SU-DHL-6 (cell line): ENCODE results near the gene SDCCAG8.

Experiments
- H2AFZ ChIP-seq: fragments of 200-600 bp; sonication (generic); 2 replicates; pipeline ENCODE4 v1.6.1; 2014; ENCODE audit warnings: low read depth, mild to moderate bottlenecking, moderate library complexity, mixed read lengths, antibody characterized with exemption, low read length; ENCODE audit not compliant: severe bottlenecking
- H3F3A ChIP-seq: fragments of 200-600 bp; shearing (Covaris generic); 2 replicates; pipeline ENCODE4 v1.6.0; 2016; ENCODE audit warnings: antibody characterized with exemption, mild to moderate bottlenecking; ENCODE audit not compliant: insufficient read depth
- H3K27ac ChIP-seq: fragments of 200-600 bp; sonication (generic); 2 replicates; pipeline ENCODE4 v1.5.1; 2016; ENCODE audit warnings: low read depth, mild to moderate bottlenecking, low read length, moderate library complexity, mixed read lengths
- H3K27me3 ChIP-seq: fragments of 200-600 bp; sonication (generic), shearing (Covaris generic); 2 replicates; pipeline ENCODE4 v1.6.0; 2014; ENCODE audit warnings: mild to moderate bottlenecking, low read length
- H3K36me3 ChIP-seq: fragments of 200-600 bp; sonication (generic); 2 replicates; pipeline ENCODE4 v1.6.1; 2014; ENCODE audit warnings: mild to moderate bottlenecking, low read length, mixed read lengths
- H3K4me2 ChIP-seq: fragments of 300-600, 200-600 bp; shearing (Covaris generic), sonication (generic); 2 replicates; pipeline ENCODE4 v1.6.0; 2014; ENCODE audit warnings: low read length, low read depth, mild to moderate bottlenecking; ENCODE audit not compliant: poor library complexity, severe bottlenecking
- H3K4me3 ChIP-seq: fragments of 200-600 bp; sonication (generic); 2 replicates; pipeline ENCODE4 v1.5.1; 2014; ENCODE audit warnings: antibody characterized with exemption, low read length, mild to moderate bottlenecking, mixed read lengths; ENCODE audit not compliant: insufficient read depth, poor library complexity, severe bottlenecking
- H3K79me2 ChIP-seq: fragments of 200-600 bp; sonication (generic); 2 replicates; pipeline ENCODE4 v1.6.1; 2014; ENCODE audit warnings: mild to moderate bottlenecking, low read length, moderate library complexity; ENCODE audit not compliant: insufficient read depth
- H3K9ac ChIP-seq: fragments of 200-600 bp; sonication (generic); 2 replicates; pipeline ENCODE4 v1.7.0; 2014; ENCODE audit warnings: mild to moderate bottlenecking, low read length
- H3K9me2 ChIP-seq: fragments of 200-600 bp; sonication (generic); replicated peaks from 2 replicates; pipeline ENCODE4 v1.6.1; 2014; ENCODE audit warnings: low read length; ENCODE audit not compliant: insufficient read depth
- H3K9me3 ChIP-seq: fragments of 200-600 bp; sonication (generic); 2 replicates; pipeline ENCODE4 v1.6.1; 2014; ENCODE audit warnings: low read length, mixed read lengths; ENCODE audit not compliant: insufficient read depth
- H4K20me1 ChIP-seq: fragments of 200-600 bp; sonication (generic); 2 replicates; pipeline ENCODE4 v1.6.1; 2014; ENCODE audit warnings: low read depth, mild to moderate bottlenecking, antibody characterized with exemption, low read length, moderate library complexity, mixed read lengths
- CTCF ChIP-seq: fragments of 200-600 bp; sonication (generic); IDR thresholded peaks from one replicate; pipeline ENCODE4 v1.5.1; 2017; ENCODE audit warnings: antibody characterized with exemption, mild to moderate bottlenecking, low read length, moderate library complexity; ENCODE audit not compliant: insufficient read depth, poor library complexity, severe bottlenecking
- EZH2phosphoT487 ChIP-seq: fragments of 200-600 bp; sonication (generic), shearing (Covaris generic); conservative IDR thresholded peaks from 2 replicates; pipeline ENCODE4 v1.6.1; 2018; ENCODE audit warnings: mild to moderate bottlenecking, antibody characterized with exemption, low read length, moderate library complexity, mixed read lengths

Gene SDCCAG8

GRCh38 chr1:243495442-243496186 lies 239.8 kb downstream of the SDCCAG8 start:
- Histone ChIP-seq H3K9me3 (no peaks in the 10 kb centered on the region), H3F3A (no peaks in the 10 kb centered on the region), H4K20me1 (no peaks in the 10 kb centered on the region), H3K27ac (no peak overlapping the region), H3K4me2 (no peak overlapping the region), H3K9ac (no peak overlapping the region), H3K27me3 (no peaks in the 10 kb centered on the region), H3K36me3 (no peaks in the 10 kb centered on the region), H3K9me2 (no peaks in the 10 kb centered on the region), H3K4me3 (no peak overlapping the region), H3K79me2 (no peaks in the 10 kb centered on the region), H2AFZ (no peak overlapping the region)
- no peak for TF ChIP-seq EZH2phosphoT487
- TF ChIP-seq CTCF = no peak

GRCh38 chr1:243496187-243496646 lies 240.4 kb downstream of the SDCCAG8 start:
- H3K36me3 ChIP-seq = no peaks in the 10 kb centered on the region
- H3K9me2 ChIP-seq = no peaks in the 10 kb centered on the region
- no peak overlapping the region for H3K27ac ChIP-seq
- H3K27me3 ChIP-seq = no peaks in the 10 kb centered on the region
- H3K9me3 ChIP-seq = no peaks in the 10 kb centered on the region
- H2AFZ ChIP-seq = no peak overlapping the region
- H3K4me3 ChIP-seq = no peak overlapping the region
- TF ChIP-seq CTCF (no peak), EZH2phosphoT487 (no peak)
- no peak overlapping the region for H3K9ac ChIP-seq
- H4K20me1 ChIP-seq = no peaks in the 10 kb centered on the region
- no peak overlapping the region for H3K4me2 ChIP-seq
- no peaks in the 10 kb centered on the region for H3F3A ChIP-seq
- H3K79me2 ChIP-seq = no peaks in the 10 kb centered on the region

- H3K9ac ChIP-seq = no peak overlapping the region
- H3K4me2 ChIP-seq = no peak overlapping the region
- H3K27me3 ChIP-seq = no peaks in the 10 kb centered on the region
- no peaks in the 10 kb centered on the region for H3K36me3 ChIP-seq
- H3K27ac ChIP-seq = no peak overlapping the region
- no peaks in the 10 kb centered on the region for H3K79me2 ChIP-seq
- H3K9me3 ChIP-seq = no peaks in the 10 kb centered on the region
- TF ChIP-seq EZH2phosphoT487 (no peak), CTCF (no peak)
- H4K20me1 ChIP-seq = no peaks in the 10 kb centered on the region
- H3K9me2 ChIP-seq = no peaks in the 10 kb centered on the region
- no peak overlapping the region for H2AFZ ChIP-seq
- H3F3A ChIP-seq = no peaks in the 10 kb centered on the region
- H3K4me3 ChIP-seq = no peak overlapping the region
Observed at GRCh38 chr1:243496806-243497205, 241.0 kb downstream of the SDCCAG8 start.
